Midbrain (tissue), 1 donor: ENCODE data around the gene PDE5A.
"Not testable (repeated sequence)": the region's sequence is repeated elsewhere in the genome, so short reads cannot be mapped to it uniquely, and the experiment has no call there.

Experiments used
- DNase-seq: peaks from one replicate; lab custom pipeline; 2025; lab: John Stamatoyannopoulos, UW

Gene PDE5A

DNA sequence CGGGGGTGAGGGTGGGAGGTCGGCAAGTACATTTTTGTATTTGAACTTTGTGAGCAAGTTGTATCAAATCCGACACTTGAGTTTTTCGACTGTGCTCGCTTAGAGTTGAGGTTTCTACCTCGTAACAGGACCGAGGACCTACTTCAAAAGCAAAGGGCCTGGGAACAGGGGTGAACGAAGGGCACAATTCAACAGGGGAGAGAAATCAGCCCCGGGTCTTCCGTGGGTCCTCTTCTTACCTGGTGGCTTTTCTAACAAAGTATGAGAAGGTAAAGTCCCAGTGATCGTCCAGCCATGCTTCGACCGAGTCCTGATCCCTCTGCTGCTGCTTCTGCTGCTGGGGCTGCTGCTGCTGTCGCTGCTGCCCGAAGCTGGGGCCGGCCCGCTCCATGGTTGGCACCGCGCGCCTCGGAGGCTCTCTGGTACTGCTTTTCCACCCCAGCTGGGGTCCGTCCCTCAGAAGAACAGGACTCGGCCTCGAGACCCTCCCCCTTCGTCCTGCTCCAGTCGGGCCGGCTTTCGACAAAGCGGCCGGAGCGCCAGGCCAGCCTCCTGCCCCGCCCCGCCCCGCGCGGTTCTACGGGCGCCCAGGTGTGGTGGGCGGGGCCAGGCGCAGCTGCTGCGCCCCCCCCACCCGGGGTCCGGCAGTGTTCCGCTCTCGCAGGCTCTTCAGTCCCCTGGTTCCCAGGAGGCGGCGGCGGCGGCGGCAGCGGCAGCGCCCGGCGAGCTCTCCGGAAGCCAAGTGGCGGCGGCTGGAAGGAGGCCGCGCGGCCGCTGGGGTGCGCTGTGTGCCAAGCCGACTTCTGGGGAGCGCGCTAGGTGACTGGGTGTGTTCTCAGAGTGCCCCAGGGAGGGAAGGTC is at the start of gene PDE5A:
Gene PDE5A, minus strand, starts transcription at position 524 of the 861 bp plus-strand sequence. Its CDS starts 133 bp downstream, at position 391.
- DNase-seq: peak; percentile 81

DNA sequence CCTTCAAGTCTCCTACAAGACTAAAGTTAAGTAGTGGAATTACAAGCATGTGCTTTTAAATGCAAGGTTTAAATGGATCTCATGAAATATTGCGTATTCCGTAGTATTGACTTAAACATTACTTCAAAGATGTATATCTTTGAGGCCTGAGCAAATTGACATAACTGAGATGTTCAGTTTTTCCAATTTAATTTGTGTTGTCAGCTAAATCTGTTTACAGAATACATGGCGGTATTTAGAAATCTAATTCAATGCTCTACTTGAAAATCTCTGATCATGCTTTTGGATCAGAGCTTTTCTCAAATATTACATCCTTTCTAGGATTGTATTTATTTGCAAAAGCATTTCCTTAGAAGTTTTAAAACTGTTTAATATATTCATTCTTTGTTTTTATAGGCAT is 47.5 kb upstream of the PDE5A start:
- DNase-seq: no peak

DNA sequence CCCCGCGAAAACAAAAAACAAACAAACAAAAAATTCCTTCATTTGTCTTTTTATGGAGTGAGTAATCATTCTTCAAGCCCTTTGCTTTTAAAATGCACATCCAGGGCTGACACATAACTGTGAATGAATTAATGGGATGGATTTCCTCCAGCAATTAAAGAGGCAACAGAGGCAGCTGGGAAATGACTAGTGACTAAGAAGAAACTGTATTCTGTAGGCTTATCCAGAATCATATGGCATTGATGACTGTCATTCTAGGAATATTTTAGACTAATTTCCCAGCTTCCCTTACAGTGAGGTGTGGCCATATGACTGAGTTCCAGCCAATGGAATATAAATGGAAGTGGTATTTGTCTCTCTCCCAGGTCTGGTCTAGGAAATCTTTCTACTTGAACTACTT is 46.8 kb upstream of the PDE5A start:
- DNase-seq: no peak

DNA sequence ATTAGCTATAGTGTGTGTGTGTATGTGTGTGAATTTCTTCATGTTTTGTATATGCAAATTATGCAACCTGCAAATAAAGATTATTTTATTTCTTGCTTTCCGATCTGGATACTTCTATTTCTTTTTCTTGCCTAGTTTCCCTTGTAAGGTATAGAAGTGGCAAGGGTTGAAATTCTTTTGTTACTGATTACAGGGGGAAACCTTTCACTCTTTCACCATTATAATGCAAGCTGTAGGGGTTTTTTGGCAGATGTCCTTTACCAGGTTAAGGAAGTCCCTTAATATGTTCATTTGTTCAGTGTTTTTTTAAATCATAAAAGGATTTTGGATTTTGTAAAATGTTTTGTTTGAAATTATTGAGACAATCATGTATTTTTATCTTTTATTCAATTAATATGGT is 44.3 kb upstream of the PDE5A start:
- no peak for DNase-seq

DNA sequence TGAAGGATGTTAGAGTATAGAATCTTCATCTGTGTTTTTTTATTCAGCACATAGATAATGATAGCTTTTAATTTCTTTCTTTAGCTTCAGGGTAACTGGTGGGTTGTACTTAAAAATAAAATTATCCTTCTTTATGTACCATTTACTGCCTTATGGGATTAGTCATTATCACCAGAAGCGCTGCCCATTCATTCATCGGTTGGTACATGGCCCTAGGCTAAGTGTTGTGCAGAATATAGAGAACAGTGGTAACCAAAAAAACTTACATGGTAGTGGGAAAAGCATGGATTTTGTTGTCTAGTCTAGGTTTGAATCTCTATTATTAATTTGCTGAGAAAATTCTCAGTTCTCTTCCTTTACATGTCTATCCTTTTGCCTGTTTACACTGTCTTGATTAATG is 43.5 kb upstream of the PDE5A start:
- DNase-seq: no peak

DNA sequence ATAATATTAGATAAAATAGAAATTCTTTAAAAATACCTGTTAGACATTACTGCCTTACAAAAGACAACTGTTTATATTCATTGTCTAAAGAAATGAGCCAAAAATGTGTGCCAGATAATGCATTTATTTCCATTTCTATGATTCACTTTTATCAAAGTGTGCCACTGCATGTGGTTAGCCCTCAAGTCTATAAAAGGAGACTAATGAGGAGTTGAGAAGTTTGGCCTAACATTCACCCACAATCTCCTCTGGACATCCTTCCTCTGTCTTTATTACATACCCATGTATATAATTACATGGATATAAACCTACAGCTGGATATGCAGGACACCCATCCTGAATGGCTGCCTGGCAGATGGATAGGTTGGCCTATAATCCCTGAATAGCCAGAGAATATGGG is 42.6 kb upstream of the PDE5A start:
- DNase-seq: no peak

DNA sequence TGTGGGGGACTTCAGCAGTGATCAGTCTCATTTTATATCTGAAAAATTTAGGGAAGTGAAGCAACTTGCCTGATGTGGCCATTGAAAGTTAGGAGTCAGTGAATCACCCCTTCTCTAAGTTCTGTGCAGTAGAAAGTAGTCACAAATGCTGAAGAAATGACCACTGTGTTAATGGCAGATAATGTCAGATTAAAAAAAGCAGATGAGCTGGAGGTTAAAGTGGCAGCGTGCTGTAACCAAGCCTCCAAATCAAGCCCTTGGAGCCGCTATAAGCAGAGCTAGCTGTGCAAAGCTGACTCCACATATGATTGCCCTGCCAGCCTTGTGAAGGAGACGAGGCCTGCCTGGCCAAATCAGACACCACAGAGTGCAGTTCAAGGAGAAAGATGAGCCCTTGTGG is 39.2 kb upstream of the PDE5A start:
- no peak for DNase-seq

DNA sequence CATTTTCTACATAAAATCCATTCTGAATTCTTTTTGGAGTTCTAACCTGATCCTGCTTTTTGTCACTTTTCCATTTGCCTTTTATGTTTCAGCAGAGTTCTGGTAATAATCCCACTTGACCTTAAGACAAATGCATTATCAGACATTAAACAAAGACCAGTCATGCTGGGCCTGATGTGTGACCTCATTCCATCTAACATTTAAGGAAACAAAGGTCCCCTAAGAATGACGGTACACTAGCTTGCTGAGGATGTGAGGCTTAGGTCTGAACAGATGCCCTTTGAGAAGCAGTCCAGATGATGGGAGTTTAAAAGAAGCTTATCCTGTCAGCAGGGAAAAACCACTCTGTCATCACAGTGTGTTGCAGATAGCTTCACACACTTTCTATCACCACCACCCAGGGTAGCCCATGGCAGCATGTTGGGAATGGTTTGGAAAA is 38.1 kb upstream of the PDE5A start:
- no peak for DNase-seq

DNA sequence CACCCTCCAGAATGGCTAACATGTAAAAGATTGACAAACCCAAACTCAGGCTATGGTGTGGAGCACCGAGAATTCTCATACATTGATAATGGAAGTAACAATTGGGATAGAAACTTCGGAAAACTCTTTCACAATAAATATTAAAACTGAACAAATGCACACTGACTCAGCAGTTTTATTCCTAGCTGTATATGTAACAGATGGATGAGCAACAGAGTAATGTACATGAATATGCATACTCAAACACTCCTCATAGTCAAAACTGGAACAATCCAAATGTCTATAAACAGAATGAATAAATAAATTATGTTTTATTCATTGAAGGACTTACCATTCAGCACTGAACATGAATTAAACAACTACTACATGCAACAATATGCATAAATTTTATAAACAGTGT is 37.1 kb upstream of the PDE5A start:
- no peak for DNase-seq

DNA sequence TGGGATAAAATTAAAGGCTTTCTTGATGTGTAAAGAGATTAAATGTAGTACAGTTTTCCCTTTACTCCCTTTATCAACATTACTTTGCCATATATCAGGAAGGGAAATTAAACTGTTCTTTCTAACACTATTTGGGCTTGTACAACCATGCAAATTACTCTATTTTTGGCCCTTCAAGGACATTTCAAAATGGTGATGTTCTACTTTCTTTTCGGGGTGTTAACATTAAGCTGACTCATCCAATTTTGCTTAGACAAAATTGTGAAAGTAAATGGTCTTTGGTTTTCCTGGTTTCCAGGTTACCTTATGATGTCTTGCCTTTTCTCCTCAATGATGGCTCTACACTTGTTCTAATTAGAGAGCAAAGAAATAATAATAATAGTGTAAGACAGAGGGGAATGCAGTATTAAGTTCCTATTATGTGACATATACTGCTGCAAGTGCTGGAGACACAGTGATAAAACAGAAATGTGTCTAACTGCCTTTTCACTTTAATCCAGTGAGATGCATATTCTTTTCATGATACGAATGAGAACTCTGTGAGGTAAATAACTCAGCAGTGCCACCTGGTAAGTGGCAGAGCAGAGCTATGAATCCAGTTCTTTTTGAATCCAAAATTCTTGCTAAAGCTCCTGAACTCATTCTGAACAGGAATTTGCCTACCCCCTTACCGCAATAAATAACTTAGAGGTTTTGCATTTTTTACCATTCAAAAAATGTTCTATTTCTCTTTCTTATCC is 35.7 kb upstream of the PDE5A start:
- no peak for DNase-seq

DNA sequence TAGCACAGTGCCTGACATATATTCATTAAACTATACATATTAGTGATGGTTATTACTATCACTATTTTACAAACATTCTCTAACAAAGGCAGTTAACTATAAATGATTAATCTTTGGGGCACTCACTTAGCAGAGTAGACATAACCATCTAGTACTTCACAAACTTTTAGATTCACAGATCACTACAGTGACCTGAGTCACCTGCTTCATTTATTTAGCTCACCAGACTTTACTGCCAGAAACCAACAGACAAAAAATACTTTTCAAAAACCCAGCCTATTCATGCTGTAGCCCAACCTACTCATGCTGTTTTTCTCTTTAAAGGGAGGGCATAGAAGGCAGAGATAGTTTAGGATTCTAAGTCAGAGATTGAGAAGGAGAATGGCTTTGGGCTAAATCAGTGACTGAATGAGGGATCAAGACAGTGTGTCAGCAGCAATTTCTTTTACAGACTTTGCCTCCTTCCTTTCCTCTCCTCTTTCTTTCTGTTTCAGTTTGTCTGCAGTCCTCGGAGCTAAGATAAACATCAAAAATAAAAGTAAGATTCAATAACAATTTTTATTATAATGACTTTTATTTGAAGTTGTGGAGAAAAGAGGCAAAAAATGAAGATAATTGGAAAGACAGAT is 34.7 kb upstream of the PDE5A start:
- no peak for DNase-seq

DNA sequence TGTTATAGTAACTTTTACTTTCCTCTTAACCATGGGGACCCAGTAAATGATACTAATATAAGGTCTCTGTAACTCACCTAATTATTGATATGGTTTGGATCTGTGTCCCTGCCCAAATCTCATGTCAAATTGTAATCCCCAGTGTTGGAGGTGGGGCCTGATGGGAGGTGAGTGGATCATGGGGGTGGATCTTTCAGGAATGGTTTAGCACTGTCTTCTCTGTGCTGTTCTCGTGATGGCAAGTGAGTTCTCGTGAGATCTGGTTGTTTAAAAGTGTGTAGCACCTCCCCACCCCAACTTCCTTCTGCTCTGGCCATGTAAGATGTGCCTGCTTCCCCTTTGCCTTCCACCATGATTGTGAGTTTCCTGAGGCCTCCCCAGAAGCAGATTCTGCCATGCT is 34.0 kb upstream of the PDE5A start:
- not testable (repeated sequence) for DNase-seq

DNA sequence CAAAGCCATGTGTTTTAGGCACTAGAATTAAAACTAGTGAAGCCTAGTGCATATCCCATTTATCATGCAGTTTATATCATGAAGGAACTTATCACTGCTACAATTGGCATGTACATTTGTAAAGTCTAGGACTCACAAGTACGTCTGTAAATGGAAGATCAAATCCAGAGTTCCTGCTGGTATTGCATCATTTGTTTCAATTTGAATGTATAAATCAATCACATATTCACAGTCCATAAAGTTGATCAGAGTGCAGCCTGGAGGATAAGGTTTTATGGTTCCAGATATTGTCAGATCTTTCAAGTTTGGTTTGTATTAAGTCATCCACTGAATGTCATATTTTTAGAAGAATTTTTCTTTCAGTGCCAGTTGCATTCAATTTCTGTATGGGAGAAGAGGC is 32.6 kb upstream of the PDE5A start:
- no peak for DNase-seq

DNA sequence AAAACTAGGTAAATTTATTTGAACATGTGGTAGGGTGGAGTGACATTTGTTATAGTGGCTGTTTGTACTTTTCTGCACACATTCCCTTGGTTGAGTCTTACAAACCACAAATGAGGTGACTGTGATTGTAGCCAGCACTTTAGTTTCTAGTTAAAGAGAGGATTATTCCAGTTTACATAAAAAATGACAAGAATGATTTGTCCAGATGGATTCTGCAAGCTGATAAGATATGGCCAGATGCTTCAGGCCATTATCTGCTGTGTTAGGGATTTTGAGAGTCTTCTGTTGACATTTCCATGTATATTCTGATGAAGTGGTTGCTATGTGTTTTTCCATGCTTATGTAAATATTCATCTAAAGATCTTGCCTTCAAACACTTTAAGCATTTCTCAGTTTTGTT is 31.0 kb upstream of the PDE5A start:
- no peak for DNase-seq

DNA sequence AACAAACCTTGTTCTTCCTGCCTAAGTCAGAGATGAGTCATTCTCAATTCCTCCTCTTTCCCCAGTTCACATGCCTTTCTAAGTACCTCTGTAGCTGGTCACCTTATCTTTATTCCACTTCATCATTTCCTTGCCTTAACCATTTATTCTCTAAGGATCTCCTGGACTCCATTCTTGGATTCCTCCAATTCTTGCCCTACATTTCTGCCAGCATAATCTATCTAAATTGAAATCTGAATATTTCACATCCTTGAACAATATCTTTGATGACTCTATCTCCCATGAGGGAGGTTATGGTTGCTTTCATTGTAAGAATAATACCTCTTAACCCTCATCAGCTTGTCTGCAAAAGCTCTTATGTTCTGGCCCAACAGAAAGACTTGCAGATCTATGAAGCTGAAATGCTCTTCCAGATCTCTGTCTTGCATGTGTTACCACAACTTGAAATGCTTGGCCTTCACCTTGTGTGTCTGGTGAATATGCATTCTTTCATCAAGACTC is 28.6 kb upstream of the PDE5A start:
- no peak for DNase-seq

DNA sequence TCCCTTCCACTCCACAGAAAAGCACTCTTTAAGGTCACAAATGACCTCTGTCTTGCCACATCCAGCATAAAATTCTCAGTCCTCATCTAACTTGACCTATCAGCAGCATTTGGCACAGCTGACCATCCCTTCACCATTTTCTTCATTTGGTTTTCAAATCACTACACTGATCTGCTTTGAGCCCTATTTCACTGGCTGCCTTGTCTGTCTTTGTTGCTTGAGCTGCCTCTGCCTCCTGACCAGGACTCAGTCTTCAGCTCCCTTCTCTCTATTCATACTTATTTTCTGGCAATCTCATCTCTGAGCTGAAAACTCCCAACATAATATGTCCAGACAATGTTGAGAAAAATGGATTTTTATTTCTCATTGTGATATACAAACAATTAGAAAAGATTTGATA is 27.7 kb upstream of the PDE5A start:
- DNase-seq: no peak

DNA sequence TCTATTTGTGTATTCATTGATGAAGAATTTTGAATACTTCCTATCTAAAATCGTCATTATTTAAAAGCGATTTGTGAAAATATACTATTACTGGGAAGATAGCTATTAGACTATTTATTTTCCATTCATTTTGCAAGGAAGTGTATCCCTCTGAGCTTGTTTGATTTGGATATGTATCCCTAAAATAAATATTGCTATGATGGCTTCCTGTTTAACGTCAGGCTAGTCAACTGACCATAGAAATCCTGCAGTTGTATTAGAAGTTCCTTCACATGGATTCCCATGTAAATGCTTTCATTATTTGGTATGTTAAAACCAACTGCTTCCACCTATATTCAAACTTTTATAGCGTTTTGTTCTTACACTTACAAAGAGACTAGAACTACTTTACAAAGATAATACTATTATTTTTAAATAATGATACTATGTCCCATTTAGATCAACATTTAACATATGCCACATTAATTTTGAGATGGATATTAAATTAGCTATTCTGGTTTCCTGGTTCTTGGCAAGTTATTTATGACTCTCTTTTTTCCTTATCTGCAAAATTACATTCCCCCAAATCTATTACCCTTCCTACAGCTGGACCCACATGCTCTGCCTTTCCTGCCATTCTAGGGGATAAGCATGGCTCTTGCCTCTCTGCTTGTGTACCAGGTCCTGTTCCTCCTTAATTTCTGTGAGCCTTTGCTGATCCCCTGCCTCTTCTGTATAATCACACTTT is 26.7 kb upstream of the PDE5A start:
- no peak for DNase-seq

DNA sequence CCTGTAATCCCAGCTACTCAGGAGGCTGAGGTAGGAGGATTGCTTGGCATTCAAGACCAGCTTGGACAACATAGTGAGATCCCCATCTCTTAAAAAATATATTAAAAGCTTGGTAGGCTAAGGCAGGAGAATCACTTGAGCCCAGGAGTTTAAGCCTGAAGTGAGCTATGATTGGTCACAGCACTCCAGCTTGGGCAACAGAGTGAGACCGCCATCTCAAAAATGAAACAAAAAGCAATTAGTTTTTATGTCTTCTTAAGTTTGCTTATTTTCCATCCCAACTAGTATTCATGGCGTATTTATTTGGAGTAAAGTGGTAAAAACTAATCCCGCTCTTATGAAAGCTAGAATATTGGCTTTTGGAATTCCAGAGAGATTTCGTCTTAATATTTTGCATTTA is 25.4 kb upstream of the PDE5A start:
- no peak for DNase-seq

DNA sequence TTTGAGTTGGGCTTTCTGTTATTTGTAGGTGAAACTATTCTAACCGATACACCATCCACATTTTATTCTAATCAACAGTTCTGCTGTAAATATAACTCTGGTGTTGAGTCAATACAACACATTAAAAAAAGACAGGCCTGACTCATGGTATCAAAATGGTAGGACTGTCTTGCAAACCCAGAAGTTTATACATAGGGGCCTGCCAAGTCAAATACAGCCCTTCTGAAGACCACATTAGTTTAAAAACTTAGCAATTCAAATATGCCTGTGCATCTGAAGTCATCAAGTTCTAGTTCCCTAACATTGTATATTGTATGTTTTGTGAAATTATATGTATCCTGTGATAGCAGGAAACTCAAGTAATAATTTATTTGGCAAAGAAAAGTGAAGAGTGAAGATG is 24.4 kb upstream of the PDE5A start:
- DNase-seq: no peak

DNA sequence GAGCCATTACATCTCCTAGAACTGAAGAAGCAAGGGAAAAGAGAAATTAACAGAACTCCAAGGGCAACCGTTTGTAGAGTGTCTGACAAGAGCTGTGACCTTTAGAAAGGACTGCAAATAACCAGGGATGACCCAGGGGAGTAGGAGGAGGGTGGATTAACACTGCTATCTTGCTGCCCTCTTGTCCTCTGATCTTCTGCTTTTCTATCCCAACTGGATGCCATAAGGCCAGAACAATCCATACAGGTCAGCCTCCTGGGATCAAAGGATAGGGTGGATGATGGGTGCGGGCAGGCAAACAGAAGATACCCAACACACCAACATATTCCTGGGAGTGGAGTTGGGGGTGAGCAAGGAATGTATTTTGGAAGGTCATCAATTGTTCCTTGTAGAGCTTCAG is 19.8 kb upstream of the PDE5A start:
- DNase-seq: no peak

DNA sequence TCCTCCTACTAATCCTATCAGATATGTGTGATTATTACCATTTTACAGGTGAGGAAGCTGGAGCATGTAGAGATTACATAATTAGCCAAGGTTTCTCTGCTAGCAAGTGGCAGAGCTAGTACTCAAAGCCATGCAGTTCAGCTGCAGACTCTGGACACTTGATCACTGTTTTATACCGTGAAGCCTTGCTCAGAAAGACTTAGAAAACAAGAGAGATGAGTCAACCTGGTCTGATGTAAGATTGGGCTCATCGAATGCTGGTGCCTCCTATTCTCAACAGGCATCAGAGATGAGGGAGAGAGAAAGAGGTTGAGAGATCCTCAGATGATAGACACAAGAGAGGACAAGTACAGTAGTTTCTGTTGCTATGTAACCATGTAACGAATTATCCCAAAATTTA is 19.0 kb upstream of the PDE5A start:
- no peak for DNase-seq
